Measurements from ENCODE around the gene PRDX4. TPM values are rescaled to one million over a fixed set of nuclear protein-coding genes. Genes with fewer than 3 reads are reported as not detected.

PRDX4 gene
- total RNA-seq, 1 donor from 2014 or later = 35.5 TPM

GRCh38 chrX:23660766-23661132 is 6.5 kb upstream of the PRDX4 start:
- no peak overlapping the region for H3K4me3 Mint-ChIP-seq (ENCODE audit: unreplicated experiment)
- H3K4me1 Mint-ChIP-seq (ENCODE audit: low read depth, unreplicated experiment) = no peaks in the 10 kb centered on the region
- DNase-seq = no peak
- TF ChIP-seq CTCF (IDR thresholded peaks at IDR 0.05; ENCODE audit: partially characterized antibody, unreplicated experiment) = no peak
- no peaks in the 10 kb centered on the region for H3K27me3 Mint-ChIP-seq (ENCODE audit: unreplicated experiment)
- no peaks in the 10 kb centered on the region for H3K36me3 Mint-ChIP-seq (ENCODE audit: unreplicated experiment)
- H3K27ac Mint-ChIP-seq (ENCODE audit: unreplicated experiment) = no peak overlapping the region
- no peaks in the 10 kb centered on the region for H3K9me3 Mint-ChIP-seq (ENCODE audit: unreplicated experiment)

GRCh38 chrX:23661671-23662070 is 5.6 kb upstream of the PRDX4 start:
- no peak for DNase-seq
- no peaks in the 10 kb centered on the region for H3K4me1 Mint-ChIP-seq (ENCODE audit: low read depth, unreplicated experiment)
- H3K4me3 Mint-ChIP-seq (ENCODE audit: unreplicated experiment) = no peak overlapping the region
- H3K36me3 Mint-ChIP-seq (ENCODE audit: unreplicated experiment) = no peaks in the 10 kb centered on the region
- H3K9me3 Mint-ChIP-seq (ENCODE audit: unreplicated experiment) = no peaks in the 10 kb centered on the region
- no peak for TF ChIP-seq CTCF (IDR thresholded peaks at IDR 0.05; ENCODE audit: partially characterized antibody, unreplicated experiment)
- H3K27ac Mint-ChIP-seq (ENCODE audit: unreplicated experiment) = no peak overlapping the region
- no peaks in the 10 kb centered on the region for H3K27me3 Mint-ChIP-seq (ENCODE audit: unreplicated experiment)

GRCh38 chrX:23662187-23662586 is 5.1 kb upstream of the PRDX4 start:
- no peak for DNase-seq
- H3K27me3 Mint-ChIP-seq (ENCODE audit: unreplicated experiment) = no peaks in the 10 kb centered on the region
- no peak for TF ChIP-seq CTCF (IDR thresholded peaks at IDR 0.05; ENCODE audit: partially characterized antibody, unreplicated experiment)
- H3K4me3 Mint-ChIP-seq (ENCODE audit: unreplicated experiment) = no peak overlapping the region
- H3K4me1 Mint-ChIP-seq (ENCODE audit: low read depth, unreplicated experiment) = no peaks in the 10 kb centered on the region
- no peaks in the 10 kb centered on the region for H3K9me3 Mint-ChIP-seq (ENCODE audit: unreplicated experiment)
- H3K36me3 Mint-ChIP-seq (ENCODE audit: unreplicated experiment) = no peaks in the 10 kb centered on the region
- H3K27ac Mint-ChIP-seq (ENCODE audit: unreplicated experiment) = no peak overlapping the region

- H3K36me3 Mint-ChIP-seq (ENCODE audit: unreplicated experiment) = no peaks in the 10 kb centered on the region
- no peaks in the 10 kb centered on the region for H3K27me3 Mint-ChIP-seq (ENCODE audit: unreplicated experiment)
- no peak overlapping the region for H3K27ac Mint-ChIP-seq (ENCODE audit: unreplicated experiment)
- no peak for TF ChIP-seq CTCF (IDR thresholded peaks at IDR 0.05; ENCODE audit: partially characterized antibody, unreplicated experiment)
- no peaks in the 10 kb centered on the region for H3K4me1 Mint-ChIP-seq (ENCODE audit: low read depth, unreplicated experiment)
- no peak for DNase-seq
- H3K4me3 Mint-ChIP-seq (ENCODE audit: unreplicated experiment) = no peak overlapping the region
- H3K9me3 Mint-ChIP-seq (ENCODE audit: unreplicated experiment) = no peaks in the 10 kb centered on the region
Observed at GRCh38 chrX:23662853-23663252, 4.4 kb upstream of the PRDX4 start.

GRCh38 chrX:23664496-23664895 is 2.8 kb upstream of the PRDX4 start:
- no peak for TF ChIP-seq CTCF (IDR thresholded peaks at IDR 0.05; ENCODE audit: partially characterized antibody, unreplicated experiment)
- H3K9me3 Mint-ChIP-seq (ENCODE audit: unreplicated experiment) = no peaks in the 10 kb centered on the region

More at GRCh38 chrX:23664496-23664895, 2.8 kb upstream of the PRDX4 start:
- Mint-ChIP-seq H3K36me3 (ENCODE audit: unreplicated experiment) (no peaks in the 10 kb centered on the region), H3K4me3 (ENCODE audit: unreplicated experiment) (no peak overlapping the region), H3K27ac (ENCODE audit: unreplicated experiment) (no peak overlapping the region), H3K27me3 (ENCODE audit: unreplicated experiment) (no peaks in the 10 kb centered on the region), H3K4me1 (ENCODE audit: low read depth, unreplicated experiment) (no peaks in the 10 kb centered on the region)
- no peak for DNase-seq

Measured in glutamatergic neuron (in vitro differentiated cells).